Pancreas (tissue), 10 donors: ENCODE measurements around the gene INSRR. TPM values are rescaled to one million over a fixed set of nuclear protein-coding genes. Genes with fewer than 3 reads are reported as not detected.
A peak's percentile ranks its signal among the peaks of the same experiment; 100 is the strongest.

ENCODE experiments used
- ATAC-seq, 4 donors: fragments of 200-7000 bp; cut with Tn5 transposase; one replicate each; pipeline versions ENCODE4 v1.8.0 to v1.9.1; 2020; ENCODE audit warnings: mild to moderate bottlenecking in 4 of 4, moderate library complexity in 4 of 4
- DNase-seq, 6 donors: peaks; one replicate each; pipeline ENCODE4 v3.0.0-alpha.2; 2020
- FAIRE-seq: peaks from 2 replicates; lab custom pipeline; 2012; peaks lifted over from hg19 to GRCh38; lab: Jason Lieb, UNC
- H3K27ac ChIP-seq, 4 donors: fragments of 200-600 bp; sonication (generic); 1 replicate in 3 of 4; 2 replicates in 1 of 4; pipeline versions ENCODE4 v1.5.0 to v1.8.0; 2020
- H3K27me3 ChIP-seq, 4 donors: fragments of 200-600 bp; one replicate each; pipeline ENCODE4 v1.8.0; 2021
- H3K36me3 ChIP-seq, 3 donors: fragments of 200-600 bp; sonication (generic) in 1 of 3; one replicate each; pipeline versions ENCODE4 v1.5.0 to v1.8.0; 2020 to 2021
- H3K4me1 ChIP-seq, 3 donors: fragments of 200-600 bp; one replicate each; pipeline ENCODE4 v1.8.0; 2021
- H3K4me3 ChIP-seq, 4 donors: fragments of 200-600 bp; sonication (generic) in 2 of 4; one replicate each; pipeline versions ENCODE4 v1.5.0 to v1.8.0; 2020 to 2021
- H3K9me3 ChIP-seq, 4 donors: fragments of 200-600 bp; one replicate each; pipeline ENCODE4 v1.8.0; 2021
- WGBS, 2 donors: extraction: QIAGEN DNeasy Blood & Tissue Kit; methylation state at CpG; one replicate each; pipeline ENCODE4 v1.1.7; 2013; 5-methylcytosine and 5-hydroxymethylcytosine counted together
- intact Hi-C, 3 donors: fragments of 100-400 bp; cut with DNase I; formaldehyde crosslinking; loops; one replicate each; pipeline versions ENCODE4 v1.11.1 to v1.14.2; 2022
- polyA plus RNA-seq, 2 donors: library from polyadenylated mRNA; stranded (reverse); fragments of 200-250 nt; gene quantifications; one replicate each; pipeline ENCODE4 v1.2.3, GENCODE V29; 2013
- total RNA-seq, 6 donors: library from RNA; stranded (reverse); fragmentation: NEBNext Ultra II Directional in 4 of 6; extraction: Animal tissue kit (Norgen Biotek cat#: 25700) in 4 of 6; gene quantifications; one replicate each; pipeline versions ENCODE4 v1.2.1 to v1.2.4, GENCODE V29; 2021 to 2023
- TF ChIP-seq, protein P1 (sequence below), 4 donors: fragments of 200-600 bp; sonication (generic) in 3 of 4; IDR thresholded peaks; one replicate each; pipeline versions ENCODE4 v1.5.0 to v1.8.0; 2021; ENCODE audit warnings: antibody characterized with exemption in 4 of 4
- donor health status: healthy with polysubstance abuse.
- donor health status: DM: no; HTN: no; CAD: no; lungs with moderate emphysema.
- donor health status: DM: no; HTN: no; CAD: no.
- donor health status: control.
- donor health status: control.
- donor health status: Bipolar disorder and iron deficiency.
- donor health status: DM: yes; HTN: yes; CAD: no.
- donor health status: DM: no; HTN: no; CAD: no.
- donor health status: DM: no; HTN: no; CAD: no.
- donor health status: DM: yes; HTN: yes; CAD: no.

Gene INSRR
- total and polyA plus RNA-seq, 8 donors, result 0.03 to 0.99 (median 0.18) TPM

DNA sequence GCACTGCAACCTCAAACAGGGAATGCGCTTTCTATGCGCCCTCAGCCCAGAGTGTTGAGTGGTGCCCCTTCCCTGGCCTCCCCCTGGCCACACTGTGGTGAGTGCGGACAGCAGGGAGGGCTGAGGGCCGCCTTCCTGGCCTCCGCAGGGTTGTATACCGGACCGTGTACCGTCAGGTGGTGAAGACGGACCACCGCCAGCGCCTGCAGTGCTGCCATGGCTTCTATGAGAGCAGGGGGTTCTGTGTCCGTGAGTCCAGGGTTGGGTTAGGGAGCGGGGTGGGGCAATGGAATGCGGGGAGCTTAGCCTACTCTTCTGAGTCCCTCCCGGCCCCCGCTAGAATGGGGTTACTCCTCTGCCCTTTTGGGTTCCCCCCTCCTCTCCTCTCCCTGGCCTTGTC, 46.3 kb upstream of the INSRR start:
- no peak for FAIRE-seq
- Histone ChIP-seq H3K4me3 (no peak overlapping the region), H3K9me3 (no peaks in the 10 kb centered on the region), H3K36me3 (no peaks in the 10 kb centered on the region), H3K4me1 (no peaks in the 10 kb centered on the region), H3K27ac (no peak overlapping the region), H3K27me3 (no peaks in the 10 kb centered on the region)
- intact Hi-C loops, result no loop called here
- ATAC-seq, result no peak
- 76 to 88% methylated on average over 14 to 16 of the region's 16 CpGs for WGBS, 2 donors
- TF ChIP-seq, protein P1, sequence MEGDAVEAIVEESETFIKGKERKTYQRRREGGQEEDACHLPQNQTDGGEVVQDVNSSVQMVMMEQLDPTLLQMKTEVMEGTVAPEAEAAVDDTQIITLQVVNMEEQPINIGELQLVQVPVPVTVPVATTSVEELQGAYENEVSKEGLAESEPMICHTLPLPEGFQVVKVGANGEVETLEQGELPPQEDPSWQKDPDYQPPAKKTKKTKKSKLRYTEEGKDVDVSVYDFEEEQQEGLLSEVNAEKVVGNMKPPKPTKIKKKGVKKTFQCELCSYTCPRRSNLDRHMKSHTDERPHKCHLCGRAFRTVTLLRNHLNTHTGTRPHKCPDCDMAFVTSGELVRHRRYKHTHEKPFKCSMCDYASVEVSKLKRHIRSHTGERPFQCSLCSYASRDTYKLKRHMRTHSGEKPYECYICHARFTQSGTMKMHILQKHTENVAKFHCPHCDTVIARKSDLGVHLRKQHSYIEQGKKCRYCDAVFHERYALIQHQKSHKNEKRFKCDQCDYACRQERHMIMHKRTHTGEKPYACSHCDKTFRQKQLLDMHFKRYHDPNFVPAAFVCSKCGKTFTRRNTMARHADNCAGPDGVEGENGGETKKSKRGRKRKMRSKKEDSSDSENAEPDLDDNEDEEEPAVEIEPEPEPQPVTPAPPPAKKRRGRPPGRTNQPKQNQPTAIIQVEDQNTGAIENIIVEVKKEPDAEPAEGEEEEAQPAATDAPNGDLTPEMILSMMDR (IDR thresholded peaks at IDR 0.05), result no peak
- peak in 1 of 6 donors; percentile 36 for DNase-seq

DNA sequence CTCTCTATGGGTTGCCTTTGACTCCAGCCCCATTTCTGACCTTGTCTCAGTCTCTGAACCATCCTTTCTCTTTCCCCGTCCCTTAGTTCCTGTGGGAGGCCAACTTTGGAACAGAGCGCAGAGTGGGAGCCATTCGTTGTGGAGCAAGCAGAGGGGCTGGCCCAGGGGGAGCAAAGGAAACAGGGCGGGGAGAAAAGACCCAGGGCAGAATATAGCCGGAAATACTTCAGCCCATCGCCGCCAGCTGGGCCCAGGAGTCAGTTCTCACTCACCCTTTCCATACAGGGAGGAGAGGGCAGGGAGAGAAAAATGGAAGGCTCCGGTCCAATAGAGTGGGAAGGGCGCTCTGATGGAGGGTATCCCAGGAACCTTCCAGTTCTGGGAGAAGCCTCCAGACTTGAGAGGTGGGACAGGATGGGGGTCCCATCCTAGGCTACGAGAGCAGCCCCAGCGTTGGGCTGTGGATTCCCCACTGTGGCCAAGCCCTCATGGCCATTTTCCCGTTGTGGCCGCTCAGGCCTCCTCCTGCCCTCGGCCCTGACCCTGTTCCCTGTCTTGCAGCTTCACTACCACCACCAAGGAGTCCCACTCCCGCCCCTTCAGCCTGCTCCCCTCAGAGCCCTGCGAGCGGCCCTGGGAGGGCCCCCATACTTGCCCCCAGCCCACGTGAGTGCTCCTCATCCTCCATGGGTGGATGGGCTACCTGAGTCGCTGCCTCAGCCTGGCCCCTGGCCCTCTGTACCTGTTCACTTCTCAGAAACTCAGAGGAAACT, 45.5 kb upstream of the INSRR start:
- intact Hi-C loops, result no loop called here
- H3K27ac ChIP-seq, result no peak overlapping the region
- TF ChIP-seq, protein P1 (IDR thresholded peaks at IDR 0.05), result no peak
- H3K4me3 ChIP-seq, result no peak overlapping the region
- no peaks in the 10 kb centered on the region for H3K27me3 ChIP-seq
- FAIRE-seq (no peak), ATAC-seq (no peak), DNase-seq (peak in 2 of 6 donors; percentile 49 to 55)
- WGBS, 2 donors, result 70 to 72% methylated on average over 18 to 19 of the region's 19 CpGs
- H3K36me3 ChIP-seq, result no peaks in the 10 kb centered on the region
- H3K4me1 ChIP-seq, result no peaks in the 10 kb centered on the region
- no peaks in the 10 kb centered on the region for H3K9me3 ChIP-seq

DNA sequence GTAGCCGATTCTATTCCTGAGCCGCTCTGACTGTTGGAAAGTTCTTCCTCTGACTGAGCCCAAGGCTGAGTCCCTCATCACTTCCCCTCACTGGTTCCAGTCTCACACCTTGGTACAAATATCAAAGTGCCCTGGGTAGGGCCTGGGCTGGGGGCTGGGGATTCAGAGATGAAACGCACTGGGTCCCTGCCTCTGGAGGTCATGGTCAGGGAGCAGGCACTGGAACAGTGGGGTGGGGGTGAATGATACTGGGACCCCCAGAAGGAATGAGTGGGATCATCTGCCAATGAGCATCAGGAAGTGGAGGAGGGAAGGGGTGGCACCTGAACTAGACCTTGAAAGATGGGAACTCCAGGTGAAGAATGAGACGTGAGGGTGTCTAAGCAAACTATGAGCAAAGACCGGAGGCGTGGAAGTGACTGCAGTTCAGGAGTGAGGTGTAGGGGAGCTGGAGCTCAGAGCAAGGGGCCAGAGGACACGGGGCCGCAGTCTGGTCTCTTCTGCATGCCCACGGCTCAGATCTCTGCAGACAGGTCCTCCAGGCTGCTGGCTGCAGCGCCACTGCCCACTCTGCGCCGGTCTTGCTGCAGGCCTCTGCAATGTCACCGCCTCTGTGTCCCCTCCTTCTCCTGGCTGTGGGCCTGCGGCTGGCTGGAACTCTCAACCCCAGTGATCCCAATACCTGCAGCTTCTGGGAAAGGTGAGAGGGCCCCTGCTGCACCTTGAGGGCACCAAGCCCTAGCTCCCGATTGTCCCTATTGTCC, 44.6 kb upstream of the INSRR start:
- DNase-seq (peak in 2 of 6 donors; percentile 27 to 41), FAIRE-seq (no peak), ATAC-seq (no peak)
- no peaks in the 10 kb centered on the region for H3K27me3 ChIP-seq
- intact Hi-C loops, result no loop called here
- H3K9me3 ChIP-seq, result no peaks in the 10 kb centered on the region
- H3K4me3 ChIP-seq, result no peak overlapping the region
- TF ChIP-seq, protein P1 (IDR thresholded peaks at IDR 0.05), result no peak
- no peaks in the 10 kb centered on the region for H3K36me3 ChIP-seq
- no peaks in the 10 kb centered on the region for H3K4me1 ChIP-seq
- 65 to 67% methylated on average over 13 to 15 of the region's 15 CpGs for WGBS, 2 donors
- H3K27ac ChIP-seq, result no peak overlapping the region

DNA sequence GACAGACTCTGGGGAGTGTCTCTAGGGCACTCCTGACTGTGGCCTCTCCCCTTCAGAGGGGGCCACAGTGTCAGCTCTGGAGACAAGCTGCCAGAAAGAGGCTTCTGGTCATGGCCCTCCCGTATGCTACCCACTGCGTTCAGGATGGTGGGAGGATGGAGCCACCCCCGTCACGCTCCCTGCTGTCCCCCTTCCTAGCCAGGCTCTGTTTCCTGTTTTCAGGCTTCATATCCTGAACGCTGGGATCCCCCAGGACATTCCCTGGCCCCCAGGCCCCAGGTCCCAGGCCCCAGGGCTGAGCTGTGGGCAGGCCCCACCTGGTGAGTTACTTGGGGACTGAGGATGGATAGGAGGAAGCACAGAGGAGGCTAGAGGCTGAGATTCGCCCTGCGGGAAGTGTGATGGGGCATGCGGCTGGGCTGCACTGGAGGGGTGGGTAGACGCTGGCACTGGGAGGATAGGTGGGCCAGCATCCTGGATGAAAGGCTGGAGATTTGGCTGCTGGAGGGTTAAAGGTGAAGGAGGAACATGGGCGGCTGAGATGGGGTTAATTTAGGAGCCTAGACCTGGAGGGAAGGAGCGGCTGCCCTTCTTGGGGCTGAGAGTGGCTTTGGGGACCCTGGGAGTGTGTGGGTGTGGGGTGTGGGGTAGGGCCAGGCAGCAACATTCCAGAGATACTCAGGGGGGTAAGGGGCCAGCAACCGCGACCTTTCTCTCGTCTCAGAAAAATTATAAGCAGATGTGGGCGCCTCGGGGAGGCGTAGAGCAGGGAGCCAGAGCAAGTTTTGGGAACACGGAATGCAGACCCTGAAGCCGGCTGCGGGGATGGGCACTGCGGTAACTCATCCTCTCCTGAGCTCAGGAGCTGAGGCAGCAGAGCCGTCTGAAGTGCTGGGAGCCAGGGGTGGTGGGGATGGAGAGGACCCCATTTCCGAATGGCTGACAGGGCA, 43.3 kb upstream of the INSRR start:
- TF ChIP-seq, protein P1 (IDR thresholded peaks at IDR 0.05), result no peak
- ATAC-seq (no peak), DNase-seq (peak in 1 of 6 donors; percentile 34), FAIRE-seq (no peak)
- WGBS, 2 donors, result 54% methylated on average over 23 of the region's 23 CpGs
- Histone ChIP-seq H3K27ac (no peak overlapping the region), H3K4me3 (no peak overlapping the region), H3K27me3 (no peaks in the 10 kb centered on the region), H3K4me1 (no peaks in the 10 kb centered on the region), H3K36me3 (no peaks in the 10 kb centered on the region), H3K9me3 (no peaks in the 10 kb centered on the region)
- intact Hi-C loops, result no loop called here
